ENCODE data around the gene LGR6.

The LGR6 gene

DNA sequence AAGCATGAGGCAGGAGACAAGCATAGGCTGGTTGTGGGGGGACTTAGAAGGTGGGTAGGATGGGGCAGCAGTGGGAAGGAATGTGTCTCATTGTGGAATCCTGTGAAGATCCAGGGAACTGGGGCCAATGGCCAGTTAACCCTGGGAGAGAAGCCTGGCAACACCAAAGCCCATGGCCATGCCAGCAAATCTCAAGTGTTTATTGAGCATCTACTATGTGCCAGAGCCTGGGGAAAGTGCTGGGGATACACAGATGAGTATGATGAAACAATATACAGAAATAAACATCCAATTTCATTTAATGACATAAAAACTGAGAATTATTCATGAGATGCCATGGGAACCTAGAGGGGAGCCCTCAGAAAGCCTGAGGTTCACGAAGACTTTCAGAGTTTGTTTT lies 17.4 kb downstream of the LGR6 start:
- no peak for DNase-seq
- H3K27me3 ChIP-seq (replicated peaks; ENCODE audit: control insufficient read depth, insufficient read depth, low read length, poor library complexity, severe bottlenecking) = peaks cover 8% of the 10 kb centered on the region
- no peaks in the 10 kb centered on the region for H3K36me3 ChIP-seq (ENCODE audit: control insufficient read depth, insufficient read depth, low read length)

DNA sequence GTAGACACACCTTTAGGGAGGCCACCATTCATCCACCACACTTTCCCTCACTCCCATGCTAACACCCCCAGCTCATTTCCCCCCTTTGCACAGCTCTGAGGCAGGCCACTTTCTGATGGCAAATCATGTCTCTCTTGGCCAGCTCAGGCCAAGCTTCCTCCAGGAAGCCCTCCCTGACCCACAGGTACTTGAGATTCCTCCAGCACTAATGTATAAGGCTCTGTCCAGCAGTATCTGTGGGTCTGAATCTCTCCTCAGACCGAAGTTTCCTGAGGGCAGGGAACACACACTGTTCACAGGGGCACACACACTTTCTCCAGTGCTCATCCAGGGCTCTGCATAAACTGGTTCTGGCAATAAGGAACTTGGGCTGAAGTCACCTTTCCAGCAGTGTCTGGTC lies 19.2 kb downstream of the LGR6 start:
- DNase-seq = no peak
- Histone ChIP-seq H3K36me3 (ENCODE audit: control insufficient read depth, insufficient read depth, low read length) (no peaks in the 10 kb centered on the region), H3K4me1 (ENCODE audit: control insufficient read depth, insufficient read depth, low read length, poor library complexity, severe bottlenecking) (no peaks in the 10 kb centered on the region), H3K9me3 (ENCODE audit: control insufficient read depth, low read length) (no peaks in the 10 kb centered on the region), H3K27me3 (replicated peaks; ENCODE audit: control insufficient read depth, insufficient read depth, low read length, poor library complexity, severe bottlenecking) (peaks cover 8% of the 10 kb centered on the region), H3K27ac (ENCODE audit: insufficient read depth, low read length, poor library complexity, severe bottlenecking) (no peak overlapping the region), H3K4me3 (ENCODE audit: insufficient read depth, low read depth, low read length, poor library complexity, severe bottlenecking) (no peak overlapping the region)

More for the DNA sequence above, 17.4 kb downstream of the LGR6 start:
- Histone ChIP-seq H3K27ac (ENCODE audit: insufficient read depth, low read length, poor library complexity, severe bottlenecking) (no peak overlapping the region), H3K4me1 (ENCODE audit: control insufficient read depth, insufficient read depth, low read length, poor library complexity, severe bottlenecking) (no peaks in the 10 kb centered on the region), H3K9me3 (ENCODE audit: control insufficient read depth, low read length) (no peaks in the 10 kb centered on the region), H3K4me3 (ENCODE audit: insufficient read depth, low read depth, low read length, poor library complexity, severe bottlenecking) (no peak overlapping the region)

DNA sequence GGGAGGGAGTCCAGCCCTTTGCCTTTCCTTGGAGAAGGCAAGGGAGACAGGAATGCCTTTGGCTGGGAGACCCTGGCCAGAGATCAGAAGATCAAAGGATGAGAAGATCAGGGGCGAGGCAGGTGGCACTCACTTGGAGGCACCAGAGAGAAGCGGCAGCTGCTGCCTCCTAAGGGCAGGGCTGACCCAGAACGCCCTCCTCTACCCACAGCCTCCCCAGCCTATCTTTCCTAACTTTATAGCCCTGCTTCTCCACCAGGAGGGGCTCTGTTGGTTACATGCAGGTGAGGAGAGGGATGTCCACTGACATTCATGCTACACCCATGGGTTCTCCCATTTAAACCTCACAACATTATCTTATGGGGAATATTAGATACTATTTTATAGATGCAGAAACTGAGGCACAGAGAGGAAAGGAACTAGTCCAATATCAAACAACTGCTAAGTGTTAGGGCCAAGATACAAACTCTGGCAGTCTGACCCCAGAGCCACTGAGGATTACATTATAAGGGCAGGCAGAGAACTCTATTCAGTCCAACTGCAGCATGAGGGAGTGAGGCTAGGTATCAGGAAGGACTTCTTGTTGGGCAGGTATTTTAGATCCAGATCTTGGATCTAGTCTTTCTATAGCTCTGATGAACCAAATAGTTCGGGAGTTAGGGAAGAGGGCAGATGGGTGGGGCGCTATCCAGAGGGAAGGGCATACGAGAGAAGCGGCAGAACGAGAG lies 19.9 kb downstream of the LGR6 start:
- no peaks in the 10 kb centered on the region for H3K36me3 ChIP-seq (ENCODE audit: control insufficient read depth, insufficient read depth, low read length)
- peaks cover 8% of the 10 kb centered on the region for H3K27me3 ChIP-seq (replicated peaks; ENCODE audit: control insufficient read depth, insufficient read depth, low read length, poor library complexity, severe bottlenecking)
- no peaks in the 10 kb centered on the region for H3K9me3 ChIP-seq (ENCODE audit: control insufficient read depth, low read length)
- no peak overlapping the region for H3K27ac ChIP-seq (ENCODE audit: insufficient read depth, low read length, poor library complexity, severe bottlenecking)
- H3K4me1 ChIP-seq (ENCODE audit: control insufficient read depth, insufficient read depth, low read length, poor library complexity, severe bottlenecking) = no peaks in the 10 kb centered on the region
- DNase-seq = no peak
- no peak overlapping the region for H3K4me3 ChIP-seq (ENCODE audit: insufficient read depth, low read depth, low read length, poor library complexity, severe bottlenecking)

DNA sequence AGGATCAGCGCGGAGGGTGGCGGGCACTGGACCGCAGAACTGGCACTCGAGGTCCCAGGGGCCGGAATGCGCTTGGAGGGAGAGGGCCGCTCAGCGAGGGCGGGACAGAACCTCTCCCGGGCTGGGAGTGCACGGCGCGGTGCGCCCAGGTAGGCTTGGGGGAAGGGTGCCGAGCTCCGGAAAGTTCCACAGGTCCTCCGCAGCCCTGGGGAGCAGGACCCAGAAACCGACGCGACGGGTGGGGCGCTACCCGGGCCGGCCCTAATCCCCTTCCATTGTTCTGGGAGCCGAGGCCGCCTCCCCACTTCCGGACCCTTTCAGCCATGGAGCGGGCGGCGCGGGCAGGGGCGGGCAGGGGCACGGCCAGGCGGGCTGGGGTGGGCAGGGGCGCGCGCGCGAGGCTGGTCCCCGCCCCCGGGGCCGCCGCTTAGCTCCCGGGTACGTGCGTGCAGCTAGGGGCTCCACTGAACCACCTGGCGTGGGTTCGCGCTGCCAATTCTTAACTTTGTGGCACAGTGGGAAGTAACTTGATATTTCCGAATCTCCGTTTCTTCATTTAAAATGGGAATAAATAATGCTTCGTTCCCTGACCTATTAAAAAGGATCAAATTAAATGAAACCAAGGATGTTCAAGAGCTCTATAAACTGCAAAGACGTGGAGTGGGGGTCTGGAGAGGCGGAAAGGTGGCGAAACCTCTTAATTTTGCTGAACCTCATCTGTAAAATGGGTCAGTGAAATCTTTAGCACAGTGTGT lies 20.7 kb downstream of the LGR6 start:
- peaks cover 8% of the 10 kb centered on the region for H3K27me3 ChIP-seq (replicated peaks; ENCODE audit: control insufficient read depth, insufficient read depth, low read length, poor library complexity, severe bottlenecking)

DNA sequence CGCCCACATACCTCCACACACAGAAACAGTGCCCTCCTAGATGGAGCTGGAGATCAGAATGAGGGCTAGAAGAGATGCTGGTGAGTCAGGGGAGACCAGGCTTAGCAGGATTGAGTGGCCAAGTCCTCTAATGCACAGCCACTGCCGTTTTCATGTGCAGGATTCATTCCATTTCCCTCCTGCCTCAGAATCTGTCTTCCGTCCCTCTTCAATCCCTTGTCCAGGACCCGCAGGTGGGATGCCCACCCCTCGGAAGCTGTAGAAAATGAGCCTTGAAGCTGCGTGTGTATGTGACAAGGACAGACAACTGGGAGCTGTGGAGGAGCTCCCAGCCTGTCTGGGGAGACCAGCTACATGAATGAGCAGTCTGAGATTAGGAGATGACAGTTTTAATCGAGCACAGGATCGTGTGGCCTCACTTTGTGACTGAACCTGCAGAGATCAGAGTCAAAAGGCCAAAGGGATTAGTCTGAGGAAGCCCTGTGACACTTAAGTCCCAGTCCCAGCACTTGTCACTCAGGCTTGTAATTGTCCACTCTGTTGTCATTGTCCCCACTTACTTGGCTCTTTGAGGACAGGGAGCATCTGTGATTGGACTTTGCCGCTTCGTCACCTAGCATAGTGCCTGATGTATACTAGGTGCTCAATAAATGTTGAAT lies 22.0 kb downstream of the LGR6 start:
- H3K27me3 ChIP-seq (replicated peaks; ENCODE audit: control insufficient read depth, insufficient read depth, low read length, poor library complexity, severe bottlenecking) = peaks cover 8% of the 10 kb centered on the region
- H3K27ac ChIP-seq (ENCODE audit: insufficient read depth, low read length, poor library complexity, severe bottlenecking) = no peak overlapping the region
- no peaks in the 10 kb centered on the region for H3K4me1 ChIP-seq (ENCODE audit: control insufficient read depth, insufficient read depth, low read length, poor library complexity, severe bottlenecking)

More for the DNA sequence above, 20.7 kb downstream of the LGR6 start:
- H3K36me3 ChIP-seq (ENCODE audit: control insufficient read depth, insufficient read depth, low read length) = no peaks in the 10 kb centered on the region
- no peak overlapping the region for H3K27ac ChIP-seq (ENCODE audit: insufficient read depth, low read length, poor library complexity, severe bottlenecking)
- H3K9me3 ChIP-seq (ENCODE audit: control insufficient read depth, low read length) = no peaks in the 10 kb centered on the region
- no peak for DNase-seq
- H3K4me3 ChIP-seq (ENCODE audit: insufficient read depth, low read depth, low read length, poor library complexity, severe bottlenecking) = no peak overlapping the region
- no peaks in the 10 kb centered on the region for H3K4me1 ChIP-seq (ENCODE audit: control insufficient read depth, insufficient read depth, low read length, poor library complexity, severe bottlenecking)

DNA sequence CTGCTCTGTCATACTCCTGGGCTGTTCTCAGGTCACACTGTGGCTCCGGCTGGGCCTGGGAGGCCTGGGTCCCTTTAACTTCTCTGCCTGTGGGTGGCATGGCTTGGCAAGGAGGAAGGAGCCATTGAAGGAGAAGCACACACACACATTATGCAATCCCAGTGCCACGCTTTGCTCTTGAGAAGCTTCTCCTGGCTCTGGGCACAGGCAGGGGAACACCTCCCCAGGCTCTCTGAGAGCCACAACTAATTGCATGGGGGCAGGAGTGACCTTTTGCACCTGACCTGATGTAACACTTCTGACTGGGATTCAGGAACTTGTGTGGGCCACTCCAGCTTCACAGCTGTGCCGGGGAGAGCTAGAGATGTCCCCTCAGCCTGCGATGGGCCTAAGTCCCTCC lies 23.1 kb downstream of the LGR6 start:
- Histone ChIP-seq H3K36me3 (ENCODE audit: control insufficient read depth, insufficient read depth, low read length) (no peaks in the 10 kb centered on the region), H3K27me3 (replicated peaks; ENCODE audit: control insufficient read depth, insufficient read depth, low read length, poor library complexity, severe bottlenecking) (peaks cover 8% of the 10 kb centered on the region), H3K4me3 (ENCODE audit: insufficient read depth, low read depth, low read length, poor library complexity, severe bottlenecking) (no peak overlapping the region), H3K9me3 (ENCODE audit: control insufficient read depth, low read length) (no peaks in the 10 kb centered on the region), H3K27ac (ENCODE audit: insufficient read depth, low read length, poor library complexity, severe bottlenecking) (no peak overlapping the region), H3K4me1 (ENCODE audit: control insufficient read depth, insufficient read depth, low read length, poor library complexity, severe bottlenecking) (no peaks in the 10 kb centered on the region)
- no peak for DNase-seq

More for the DNA sequence above, 22.0 kb downstream of the LGR6 start:
- H3K36me3 ChIP-seq (ENCODE audit: control insufficient read depth, insufficient read depth, low read length) = no peaks in the 10 kb centered on the region
- DNase-seq = no peak
- no peak overlapping the region for H3K4me3 ChIP-seq (ENCODE audit: insufficient read depth, low read depth, low read length, poor library complexity, severe bottlenecking)
- H3K9me3 ChIP-seq (ENCODE audit: control insufficient read depth, low read length) = no peaks in the 10 kb centered on the region

DNA sequence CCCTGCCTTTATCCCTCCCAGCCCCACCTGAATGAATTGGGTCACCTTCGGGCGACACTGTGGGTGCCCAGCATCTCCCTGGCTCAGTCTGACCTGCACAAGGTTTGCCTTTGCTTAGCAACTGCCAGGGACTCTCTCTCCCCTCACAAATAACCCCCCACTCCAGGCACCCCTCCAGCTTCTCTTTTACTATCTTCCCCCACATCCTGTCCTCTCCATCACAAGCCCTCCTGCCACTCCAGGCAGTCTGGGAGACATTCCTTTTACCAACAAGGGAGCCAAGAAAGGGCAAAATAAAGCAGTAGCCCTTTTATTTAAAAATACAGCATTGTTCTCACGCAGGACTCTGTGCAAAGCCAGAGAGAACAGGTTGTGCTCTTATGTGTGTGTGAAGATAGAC lies 23.9 kb downstream of the LGR6 start:
- Histone ChIP-seq H3K36me3 (ENCODE audit: control insufficient read depth, insufficient read depth, low read length) (no peaks in the 10 kb centered on the region), H3K27ac (ENCODE audit: insufficient read depth, low read length, poor library complexity, severe bottlenecking) (no peak overlapping the region), H3K9me3 (ENCODE audit: control insufficient read depth, low read length) (no peaks in the 10 kb centered on the region), H3K4me3 (ENCODE audit: insufficient read depth, low read depth, low read length, poor library complexity, severe bottlenecking) (no peak overlapping the region), H3K27me3 (replicated peaks; ENCODE audit: control insufficient read depth, insufficient read depth, low read length, poor library complexity, severe bottlenecking) (peaks cover 4% of the 10 kb centered on the region), H3K4me1 (ENCODE audit: control insufficient read depth, insufficient read depth, low read length, poor library complexity, severe bottlenecking) (no peaks in the 10 kb centered on the region)
- DNase-seq = no peak

DNA sequence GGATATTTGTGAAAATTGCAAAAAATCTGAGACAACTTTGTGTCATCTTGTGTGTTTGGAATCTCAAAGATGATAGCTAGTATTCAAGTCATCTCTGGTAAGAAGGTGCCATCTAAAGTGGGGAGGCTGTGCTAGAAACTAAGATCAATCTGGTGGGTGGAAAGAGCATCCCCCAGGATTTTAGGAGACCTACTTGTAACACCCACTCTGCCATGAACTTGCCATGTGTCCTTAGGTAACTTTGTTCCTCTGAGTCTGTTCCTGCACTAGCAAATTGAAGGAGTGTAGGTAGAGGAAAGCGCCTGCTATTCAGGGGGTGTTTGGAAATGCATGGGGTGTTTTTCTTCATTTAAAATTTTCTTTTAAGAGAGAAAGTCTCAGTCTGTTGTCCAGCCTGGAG lies 24.4 kb downstream of the LGR6 start:
- no peak overlapping the region for H3K27ac ChIP-seq (ENCODE audit: insufficient read depth, low read length, poor library complexity, severe bottlenecking)
- peaks cover under 1% of the 10 kb centered on the region for H3K27me3 ChIP-seq (replicated peaks; ENCODE audit: control insufficient read depth, insufficient read depth, low read length, poor library complexity, severe bottlenecking)
- no peak for DNase-seq
- H3K4me3 ChIP-seq (ENCODE audit: insufficient read depth, low read depth, low read length, poor library complexity, severe bottlenecking) = no peak overlapping the region
- no peaks in the 10 kb centered on the region for H3K4me1 ChIP-seq (ENCODE audit: control insufficient read depth, insufficient read depth, low read length, poor library complexity, severe bottlenecking)
- no peaks in the 10 kb centered on the region for H3K36me3 ChIP-seq (ENCODE audit: control insufficient read depth, insufficient read depth, low read length)
- no peaks in the 10 kb centered on the region for H3K9me3 ChIP-seq (ENCODE audit: control insufficient read depth, low read length)

DNA sequence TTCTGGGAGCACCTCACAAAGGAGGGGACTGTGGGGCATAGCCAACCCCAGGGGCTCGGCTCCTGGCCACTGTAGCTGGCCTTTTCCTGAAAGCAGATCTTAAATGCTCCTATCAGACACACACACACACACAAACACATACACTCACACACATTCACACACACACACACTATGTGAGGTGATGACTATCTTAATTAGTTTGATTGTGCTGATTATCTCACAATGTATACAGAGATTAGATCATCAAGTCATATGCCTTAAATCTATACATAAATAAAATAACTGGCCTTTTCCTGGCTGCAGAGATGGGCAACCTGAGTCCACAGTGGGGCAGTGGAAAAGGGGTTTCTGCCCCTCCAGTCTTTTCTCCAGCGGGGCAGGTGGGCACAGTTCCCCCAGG lies 27.1 kb downstream of the LGR6 start:
- no peak overlapping the region for H3K4me3 ChIP-seq (ENCODE audit: insufficient read depth, low read depth, low read length, poor library complexity, severe bottlenecking)
- H3K36me3 ChIP-seq (ENCODE audit: control insufficient read depth, insufficient read depth, low read length) = no peaks in the 10 kb centered on the region
- H3K27ac ChIP-seq (ENCODE audit: insufficient read depth, low read length, poor library complexity, severe bottlenecking) = no peak overlapping the region
- H3K4me1 ChIP-seq (ENCODE audit: control insufficient read depth, insufficient read depth, low read length, poor library complexity, severe bottlenecking) = no peaks in the 10 kb centered on the region
- no peaks in the 10 kb centered on the region for H3K27me3 ChIP-seq (replicated peaks; ENCODE audit: control insufficient read depth, insufficient read depth, low read length, poor library complexity, severe bottlenecking)
- H3K9me3 ChIP-seq (ENCODE audit: control insufficient read depth, low read length) = no peaks in the 10 kb centered on the region
- no peak for DNase-seq

All from effector memory CD4-positive, alpha-beta T cell (primary cell).